ENCODE results near the gene OR7G1. TPM values are rescaled to one million over a fixed set of nuclear protein-coding genes. Genes with fewer than 3 reads are reported as not detected.
"Not testable (repeated sequence)": the region's sequence is repeated elsewhere in the genome, so short reads cannot be mapped to it uniquely, and the experiment has no call there.

OR7G1 gene
- total RNA-seq, 1 experiment from 2014 or later = not detected

- H3K4me1 ChIP-seq (ENCODE audit: insufficient read depth, low read length) = peaks cover 4% of the 10 kb centered on the region; the same call in 1 of the 2 replicates
- H3K79me1 ChIP-seq (ENCODE audit: insufficient read depth, low read depth, low read length, poor library complexity, severe bottlenecking) = no peaks in the 10 kb centered on the region
- H2BK120ac ChIP-seq (ENCODE audit: low read depth, low read length, poor library complexity, severe bottlenecking) = no peak overlapping the region
- no peak overlapping the region for H2BK12ac ChIP-seq (ENCODE audit: insufficient read length, low read depth, low read length)
- peak overlapping the region; percentile 24 to 91 (median 87); a peak in 6 of 7 replicates for H3K27ac Mint-ChIP-seq
- no peak overlapping the region for H2AFZ ChIP-seq (ENCODE audit: low read length)
- peak overlapping the region; percentile 51 for H3K27ac ChIP-seq (ENCODE audit: insufficient read length, low read depth, low read length)
- H3K9me3 ChIP-seq (ENCODE audit: control insufficient read depth, low read depth, low read length) = no peaks in the 10 kb centered on the region
- peak overlapping the region; percentile 32 for H3K4me2 ChIP-seq (ENCODE audit: insufficient read depth, insufficient read length, low read length)
- DNase-seq = peak; percentile 38
- H3K36me3 Mint-ChIP-seq (ENCODE audit: insufficient read depth in 1 of 3, low read depth in 3 of 3) = no peaks in the 10 kb centered on the region
- no peak overlapping the region for H3K18ac ChIP-seq (ENCODE audit: insufficient read length, low read depth, low read length)
- H3K27me3 Mint-ChIP-seq (ENCODE audit: low read depth) = no peaks in the 10 kb centered on the region
- H3K56ac ChIP-seq (ENCODE audit: insufficient read length, low read depth, low read length) = no peak overlapping the region
- H4K91ac ChIP-seq (ENCODE audit: insufficient read length, low read depth, low read length) = no peak overlapping the region
- peaks cover 27 to 35% of the 10 kb centered on the region in 2 experiments for H3K4me1 Mint-ChIP-seq
- H3K4me3 Mint-ChIP-seq = peak overlapping the region in 1 of 2 experiments; percentile 12; a peak in 1 of 5 replicates
- H3K9ac ChIP-seq (ENCODE audit: extremely low read depth, insufficient read length, low read length) = no peak overlapping the region
- no peak overlapping the region for H2BK20ac ChIP-seq (ENCODE audit: low read depth, low read length, poor library complexity, severe bottlenecking)
- no peak overlapping the region; the same call in 1 of the 2 replicates for H3K14ac ChIP-seq (ENCODE audit: insufficient read depth, low read length)
- H3K9me3 Mint-ChIP-seq = no peaks in the 10 kb centered on the region; a peak in 1 of 5 replicates
- H4K20me1 ChIP-seq (ENCODE audit: control insufficient read depth, insufficient read depth, insufficient read length) = no peaks in the 10 kb centered on the region
- no peak overlapping the region for H3K23ac ChIP-seq (ENCODE audit: insufficient read length, low read depth, low read length)
- no peak overlapping the region for H2AK5ac ChIP-seq (ENCODE audit: insufficient read length, low read length)
- H3K27me3 ChIP-seq (ENCODE audit: insufficient read depth, low read length) = no peaks in the 10 kb centered on the region
- no peak overlapping the region for H4K8ac ChIP-seq (replicated peaks; ENCODE audit: insufficient read length, low read depth, low read length)
- H3T11ph ChIP-seq (ENCODE audit: low read length) = no peak overlapping the region
- no CpG with 5 or more reads among the region's 6 CpGs for WGBS (ENCODE audit: extremely low coverage, insufficient read length, low lambda C conversion rate)
- TF ChIP-seq, protein P1, sequence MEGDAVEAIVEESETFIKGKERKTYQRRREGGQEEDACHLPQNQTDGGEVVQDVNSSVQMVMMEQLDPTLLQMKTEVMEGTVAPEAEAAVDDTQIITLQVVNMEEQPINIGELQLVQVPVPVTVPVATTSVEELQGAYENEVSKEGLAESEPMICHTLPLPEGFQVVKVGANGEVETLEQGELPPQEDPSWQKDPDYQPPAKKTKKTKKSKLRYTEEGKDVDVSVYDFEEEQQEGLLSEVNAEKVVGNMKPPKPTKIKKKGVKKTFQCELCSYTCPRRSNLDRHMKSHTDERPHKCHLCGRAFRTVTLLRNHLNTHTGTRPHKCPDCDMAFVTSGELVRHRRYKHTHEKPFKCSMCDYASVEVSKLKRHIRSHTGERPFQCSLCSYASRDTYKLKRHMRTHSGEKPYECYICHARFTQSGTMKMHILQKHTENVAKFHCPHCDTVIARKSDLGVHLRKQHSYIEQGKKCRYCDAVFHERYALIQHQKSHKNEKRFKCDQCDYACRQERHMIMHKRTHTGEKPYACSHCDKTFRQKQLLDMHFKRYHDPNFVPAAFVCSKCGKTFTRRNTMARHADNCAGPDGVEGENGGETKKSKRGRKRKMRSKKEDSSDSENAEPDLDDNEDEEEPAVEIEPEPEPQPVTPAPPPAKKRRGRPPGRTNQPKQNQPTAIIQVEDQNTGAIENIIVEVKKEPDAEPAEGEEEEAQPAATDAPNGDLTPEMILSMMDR (conservative IDR thresholded peaks at IDR 0.05) = no peak
- H3K79me2 ChIP-seq (ENCODE audit: insufficient read depth, low read length) = no peaks in the 10 kb centered on the region
- no peak overlapping the region for H3K4ac ChIP-seq (ENCODE audit: low read depth, low read length)
- no peak overlapping the region for H2BK15ac ChIP-seq (ENCODE audit: low read depth, low read length)
- no peaks in the 10 kb centered on the region for H3K23me2 ChIP-seq (ENCODE audit: insufficient read length, low read depth, low read length, poor library complexity, severe bottlenecking)
- no peak overlapping the region for H4K5ac ChIP-seq (ENCODE audit: insufficient read length, low read depth, low read length)
- no peak overlapping the region for H2BK5ac ChIP-seq (ENCODE audit: insufficient read length, low read length)
These were observed 41.8 kb downstream of the OR7G1 start for GRCh38 chr19:9073806-9074205.

GRCh38 chr19:9071720-9072119, 43.8 kb downstream of the OR7G1 start:
- peak overlapping the region in 1 of 3 experiments; percentile 55; a peak in 1 of 7 replicates for H3K27ac Mint-ChIP-seq
- H3K4me1 Mint-ChIP-seq = peaks cover 21 to 31% of the 10 kb centered on the region in 2 experiments
- H3K27me3 Mint-ChIP-seq (ENCODE audit: low read depth); H3K4ac ChIP-seq (ENCODE audit: low read depth, low read length); H3K79me2 ChIP-seq (ENCODE audit: insufficient read depth, low read length); H3K4me1 ChIP-seq (ENCODE audit: insufficient read depth, low read length); H3K79me1 ChIP-seq (ENCODE audit: insufficient read depth, low read depth, low read length, poor library complexity, severe bottlenecking); H4K5ac ChIP-seq (ENCODE audit: insufficient read length, low read depth, low read length); H2BK120ac ChIP-seq (ENCODE audit: low read depth, low read length, poor library complexity, severe bottlenecking); H4K91ac ChIP-seq (ENCODE audit: insufficient read length, low read depth, low read length); H3K9me3 ChIP-seq (ENCODE audit: control insufficient read depth, low read depth, low read length); H3K56ac ChIP-seq (ENCODE audit: insufficient read length, low read depth, low read length); H4K8ac ChIP-seq (replicated peaks; ENCODE audit: insufficient read length, low read depth, low read length); H2AK5ac ChIP-seq (ENCODE audit: insufficient read length, low read length); H3K27me3 ChIP-seq (ENCODE audit: insufficient read depth, low read length); H3T11ph ChIP-seq (ENCODE audit: low read length); H3K36me3 Mint-ChIP-seq (ENCODE audit: insufficient read depth in 1 of 3, low read depth in 3 of 3); H3K4me3 Mint-ChIP-seq; H3K18ac ChIP-seq (ENCODE audit: insufficient read length, low read depth, low read length); H2BK12ac ChIP-seq (ENCODE audit: insufficient read length, low read depth, low read length); H2AFZ ChIP-seq (ENCODE audit: low read length); H4K20me1 ChIP-seq (ENCODE audit: control insufficient read depth, insufficient read depth, insufficient read length); H3K23ac ChIP-seq (ENCODE audit: insufficient read length, low read depth, low read length); H3K23me2 ChIP-seq (ENCODE audit: insufficient read length, low read depth, low read length, poor library complexity, severe bottlenecking); H2BK20ac ChIP-seq (ENCODE audit: low read depth, low read length, poor library complexity, severe bottlenecking); H3K9ac ChIP-seq (ENCODE audit: extremely low read depth, insufficient read length, low read length); H3K9me3 Mint-ChIP-seq; H3K14ac ChIP-seq (ENCODE audit: insufficient read depth, low read length); DNase-seq; H3K4me2 ChIP-seq (ENCODE audit: insufficient read depth, insufficient read length, low read length); H2BK15ac ChIP-seq (ENCODE audit: low read depth, low read length); H2BK5ac ChIP-seq (ENCODE audit: insufficient read length, low read length); H3K27ac ChIP-seq (ENCODE audit: insufficient read length, low read depth, low read length): not testable (repeated sequence)
- no CpG with 5 or more reads among the region's 6 CpGs for WGBS (ENCODE audit: extremely low coverage, insufficient read length, low lambda C conversion rate)
